SW480 (cell line): ENCODE data around the gene MC1R.
A peak's percentile ranks its signal among the peaks of the same experiment; 100 is the strongest.

Experiments used
- DNase-seq: peaks from one replicate; pipeline ENCODE4 v3.0.0-alpha.2; 2016; ENCODE audit warnings: low spot score

Gene MC1R

DNA sequence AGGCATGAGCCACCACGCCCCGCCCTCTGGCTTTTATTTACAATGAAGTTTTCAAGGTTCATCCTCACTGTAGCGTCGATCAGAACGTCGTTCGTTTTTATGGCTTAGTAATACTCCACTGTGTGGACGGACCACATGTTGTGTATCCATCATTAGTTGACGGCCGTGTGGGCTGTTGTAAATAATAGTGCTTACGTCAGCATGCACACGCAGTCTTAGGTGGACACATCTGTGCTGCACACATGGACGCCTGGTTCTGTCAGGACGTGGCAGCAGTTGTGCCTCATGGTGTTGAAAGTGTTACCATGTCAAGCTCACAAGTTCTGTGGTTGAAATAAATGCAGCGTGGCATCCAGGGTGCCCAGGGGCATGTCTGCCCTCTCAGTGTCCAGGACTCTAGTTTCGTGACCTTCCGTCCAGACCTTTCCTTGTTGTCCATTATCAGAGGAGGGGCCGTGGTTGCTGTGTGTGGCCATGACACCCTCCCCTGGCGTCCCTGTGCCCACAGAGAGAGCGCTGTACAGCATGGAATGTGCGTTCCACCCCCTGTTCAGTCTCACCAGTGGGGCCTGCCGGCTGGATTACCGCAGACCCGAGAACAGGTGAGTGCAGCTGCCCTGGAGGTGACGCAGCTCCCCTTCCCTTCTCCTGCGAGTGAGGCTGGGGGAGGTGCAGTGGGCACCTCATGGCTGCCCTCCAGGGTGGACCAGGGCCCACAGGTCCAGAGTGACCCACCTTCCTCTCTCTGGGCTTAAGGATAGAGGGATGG lies 23.0 kb upstream of the MC1R start:
- no peak for DNase-seq

GRCh38 chr16:89897204-89897603 lies 21.5 kb upstream of the MC1R start:
- DNase-seq: no peak

GRCh38 chr16:89898201-89898967 lies 20.3 kb upstream of the MC1R start:
- no peak for DNase-seq

DNA sequence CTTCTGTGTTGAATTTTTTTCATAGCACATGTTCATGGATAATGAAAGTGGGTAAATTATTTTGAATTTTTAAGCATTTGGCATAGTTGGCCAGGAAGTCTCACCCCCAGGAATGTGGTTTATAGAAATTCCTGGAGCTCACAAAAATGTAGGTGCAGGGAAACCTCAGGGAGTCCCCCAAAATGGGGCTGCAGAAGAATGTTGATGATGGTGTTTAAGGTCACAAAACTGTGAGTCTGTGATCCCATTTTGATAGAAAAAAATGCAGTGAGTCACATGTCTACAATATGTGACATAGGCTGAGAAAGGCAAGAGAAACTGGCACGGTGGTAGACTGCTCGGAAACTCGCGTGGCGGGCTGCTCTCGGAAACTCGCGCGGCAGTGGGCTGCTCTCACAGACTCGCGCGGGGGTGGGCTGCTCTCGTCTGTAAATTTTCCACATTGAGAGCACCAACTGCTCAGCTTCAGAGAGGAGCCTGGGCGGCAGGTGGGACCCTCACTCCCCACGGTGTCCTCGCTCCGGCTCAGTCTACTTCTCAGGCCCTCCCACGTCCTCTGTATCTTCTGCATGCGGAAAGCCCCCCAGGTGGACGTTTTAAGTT lies 18.7 kb upstream of the MC1R start:
- DNase-seq: no peak

DNA sequence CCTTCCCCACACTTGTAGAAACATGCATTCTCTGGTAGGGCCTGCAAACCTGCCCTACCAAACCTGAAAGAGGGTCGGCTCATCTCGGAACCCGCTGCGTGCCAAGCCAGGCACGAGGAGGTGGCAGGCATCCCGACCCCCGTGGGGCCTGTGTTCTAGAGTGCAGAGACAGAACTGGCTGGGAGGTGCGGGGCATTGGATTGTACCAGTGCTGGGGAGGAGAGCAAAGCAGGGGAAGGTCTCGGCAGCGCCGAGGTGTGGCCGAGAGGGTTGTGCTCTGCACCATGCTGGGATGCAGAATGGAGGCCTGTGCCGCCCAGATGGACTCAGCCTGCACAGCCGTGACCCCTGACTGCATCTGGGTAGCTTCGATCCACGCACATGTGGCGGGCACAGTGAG lies 17.8 kb upstream of the MC1R start:
- no peak for DNase-seq

GRCh38 chr16:89902980-89903379 lies 15.7 kb upstream of the MC1R start:
- DNase-seq: no peak

DNA sequence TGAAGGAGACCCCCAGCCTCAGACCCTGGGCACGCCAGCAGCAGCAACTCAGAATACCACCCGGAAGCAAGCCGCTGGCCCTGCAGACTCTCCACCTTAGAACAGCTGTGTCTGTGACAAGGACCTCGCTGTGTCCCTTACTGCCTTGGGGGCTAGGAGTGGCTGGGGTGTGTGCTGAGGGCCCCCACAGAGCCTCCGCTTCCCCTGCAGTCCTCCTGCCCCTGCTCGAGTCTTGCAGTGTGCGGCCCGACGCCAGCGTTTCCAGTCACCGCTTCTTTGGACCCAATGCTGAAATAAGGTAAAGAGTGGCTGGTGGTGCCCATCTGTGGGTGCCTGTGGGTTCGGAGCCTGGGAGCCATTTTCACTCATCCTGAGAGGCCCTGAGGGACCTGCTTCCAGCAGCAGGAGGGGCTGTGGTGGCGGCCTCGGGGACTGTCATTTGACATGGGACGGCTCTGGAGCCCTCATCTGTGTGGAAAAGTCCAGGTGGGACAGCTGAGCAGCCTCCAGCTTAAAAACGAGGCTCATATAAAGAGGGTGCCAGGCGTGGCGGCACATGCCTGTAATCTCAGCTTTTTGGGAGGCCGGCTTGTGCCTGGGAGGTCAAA lies 14.7 kb upstream of the MC1R start:
- no peak for DNase-seq

GRCh38 chr16:89904606-89905510 lies 13.8 kb upstream of the MC1R start:
- no peak for DNase-seq

DNA sequence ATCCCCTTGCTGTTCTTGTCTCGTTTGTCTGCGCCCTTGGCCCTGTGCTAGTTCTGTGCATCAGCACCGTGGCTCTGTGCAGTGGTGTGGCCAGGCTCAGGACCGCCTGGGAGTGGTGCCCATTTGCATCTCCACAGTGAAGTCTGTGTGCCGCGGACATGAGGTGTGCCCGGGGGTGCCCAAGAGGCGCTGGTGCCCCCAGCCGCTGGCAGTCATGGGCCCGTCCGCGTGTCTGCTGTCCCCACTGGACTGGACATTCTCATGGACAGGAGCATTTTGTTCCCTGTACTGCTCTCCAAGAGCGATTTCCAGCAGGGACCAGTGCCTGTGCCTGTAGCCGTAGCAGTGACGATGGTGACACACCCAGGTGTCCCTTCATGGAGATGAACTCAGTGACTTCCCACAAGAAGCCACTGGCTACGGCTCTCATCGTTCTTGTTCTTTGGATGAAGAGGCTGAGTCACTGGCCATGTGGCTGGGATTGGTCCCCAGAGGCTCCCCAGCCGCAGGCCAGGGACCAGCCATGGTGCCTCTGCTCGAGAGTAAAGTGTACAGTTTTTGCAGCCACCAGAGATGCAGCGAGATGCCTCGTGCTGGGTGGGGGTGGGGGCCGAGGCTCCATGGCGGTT lies 13.0 kb upstream of the MC1R start:
- peak; percentile 33 for DNase-seq

DNA sequence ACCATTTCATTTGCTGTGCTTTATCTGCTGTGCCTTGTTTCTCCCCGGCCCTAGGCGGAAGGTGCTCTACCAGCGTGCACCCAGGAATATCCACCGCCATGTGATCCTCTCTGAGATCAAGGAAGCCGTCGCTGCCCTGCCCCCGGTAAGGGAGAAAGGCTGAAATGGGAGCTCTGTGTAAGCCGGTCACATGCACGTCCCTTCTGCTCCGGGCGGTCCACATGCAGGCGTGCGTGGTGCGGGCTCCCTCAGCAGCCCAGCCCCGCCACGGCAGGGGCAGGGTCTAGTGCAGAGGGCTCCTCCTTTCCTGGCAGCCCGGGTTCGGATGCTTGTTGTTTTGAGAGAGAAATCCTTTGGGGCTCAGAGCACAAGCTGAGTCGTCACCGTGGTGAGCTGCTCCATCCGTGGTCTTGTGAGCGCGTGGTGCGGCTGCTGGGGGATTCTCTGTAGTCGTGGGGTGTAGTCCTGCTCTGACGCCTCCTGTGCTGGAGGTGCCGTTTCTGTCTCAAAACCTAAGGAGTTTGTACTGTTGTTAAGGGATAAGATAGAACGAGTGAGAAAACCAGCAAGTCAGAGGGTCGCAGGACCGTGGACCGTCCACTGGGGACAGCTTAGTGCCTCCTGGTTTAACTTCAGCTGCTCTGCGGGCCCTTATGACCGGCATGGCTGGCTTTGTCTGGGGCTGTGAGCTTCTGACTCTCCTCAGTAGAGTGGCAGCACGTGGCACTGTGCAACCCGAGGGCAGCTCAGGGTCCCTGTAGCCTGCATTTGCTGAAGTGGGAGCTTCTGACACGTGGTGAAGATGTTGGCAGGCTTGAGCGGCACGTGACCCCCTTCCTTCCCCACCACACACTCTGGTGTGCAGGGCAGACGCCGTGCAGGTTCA lies 12.3 kb upstream of the MC1R start:
- DNase-seq: no peak

GRCh38 chr16:89907055-89907814 lies 11.4 kb upstream of the MC1R start:
- DNase-seq: no peak

DNA sequence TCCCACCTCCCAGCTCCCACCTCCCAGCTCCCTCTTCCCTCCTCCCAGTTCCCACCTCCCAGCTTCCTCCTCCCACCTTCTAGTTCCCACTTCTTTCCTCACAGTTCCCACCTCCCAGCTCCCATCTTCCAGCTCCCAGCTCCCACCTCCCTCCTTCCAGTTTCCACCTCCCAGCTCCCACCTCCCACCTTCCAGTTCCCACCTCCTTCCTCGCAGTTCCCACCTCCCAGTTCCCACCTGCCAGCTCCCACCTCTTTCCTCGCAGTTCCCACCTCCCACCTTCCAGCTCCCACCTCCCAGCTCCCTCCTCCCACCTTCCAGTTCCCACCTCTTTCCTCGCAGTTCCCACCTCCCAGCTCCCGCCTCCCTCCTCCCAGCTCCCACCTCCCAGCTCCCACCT lies 10.4 kb upstream of the MC1R start:
- DNase-seq: no peak

- peak; percentile 83 for DNase-seq
Measured at GRCh38 chr16:89909777-89910716, 8.6 kb upstream of the MC1R start.

GRCh38 chr16:89910717-89911354 lies 7.8 kb upstream of the MC1R start:
- no peak for DNase-seq

- no peak for DNase-seq
Measured at GRCh38 chr16:89911375-89911774, 7.3 kb upstream of the MC1R start.

- no peak for DNase-seq
Measured at GRCh38 chr16:89912143-89912542, 6.5 kb upstream of the MC1R start.

- no peak for DNase-seq
Measured at GRCh38 chr16:89912627-89913026, 6.0 kb upstream of the MC1R start.
